Measurements from ENCODE around the gene MROH8.

- no peak for TF ChIP-seq CTCF (IDR thresholded peaks at IDR 0.05; ENCODE audit: low read length)
- TF ChIP-seq EZH2phosphoT487 (IDR thresholded peaks at IDR 0.05; ENCODE audit: low read length) = no peak
- TF ChIP-seq EZH2 (optimal IDR thresholded peaks at IDR 0.05; ENCODE audit: low read depth, low read length) = no peak
Measured at GRCh38 chr20:37131486-37131885, 47.9 kb downstream of the MROH8 start.
